Common myeloid progenitor, CD34-positive (primary cell): ENCODE results near the gene CD2AP.

ENCODE experiments used
- CTCF ChIA-PET: fragments of 350-600 bp; sonication (Branson Sonifier 250); formaldehyde crosslinking; loops from one replicate; lab custom pipeline; 2021; ENCODE audit warnings: antibody characterized with exemption; lab: Charles Lee
- POLR2A ChIA-PET: fragments of 350-600 bp; sonication (Branson Sonifier 250); formaldehyde crosslinking; loops from one replicate; lab custom pipeline; 2021; ENCODE audit warnings: antibody characterized with exemption; lab: Charles Lee
- DNase-seq, 3 donors: peaks; one replicate each; pipeline versions ENCODE4 v3.0.0 to v3.0.0-alpha.2; 2013
- H3K27ac ChIP-seq, 2 experiments: 1 replicate in 1 of 2; 2 replicates in 1 of 2; pipeline ENCODE4 v1.7.0; 2013; ENCODE audit warnings: inconsistent platforms in 2 of 2, low read length in 2 of 2, mild to moderate bottlenecking in 2 of 2, low read depth in 1 of 2, moderate library complexity in 1 of 2; ENCODE audit not compliant: severe bottlenecking in 2 of 2, insufficient read depth in 1 of 2, poor library complexity in 1 of 2
- H3K27me3 ChIP-seq, 5 experiments: replicated peaks in 2 of 5; 1 replicate in 3 of 5; 2 replicates in 2 of 5; pipeline versions ENCODE4 v1.6.1 to v1.7.0; 2013; ENCODE audit warnings: low read length in 4 of 5, mild to moderate bottlenecking in 2 of 5, moderate library complexity in 2 of 5, inconsistent platforms in 1 of 5; ENCODE audit not compliant: insufficient read depth in 5 of 5, control insufficient read depth in 4 of 5
- H3K36me3 ChIP-seq, 4 experiments: 1 replicate in 2 of 4; 2 replicates in 2 of 4; pipeline versions ENCODE4 v1.6.1 to v1.7.0; 2013; ENCODE audit warnings: low read length in 3 of 4, control low read depth in 1 of 4, mild to moderate bottlenecking in 1 of 4; ENCODE audit not compliant: control insufficient read depth in 4 of 4, insufficient read depth in 4 of 4
- H3K4me1 ChIP-seq, 4 experiments: 1 replicate in 3 of 4; 2 replicates in 1 of 4; pipeline versions ENCODE4 v1.6.1 to v1.7.1; 2013; ENCODE audit warnings: low read length in 3 of 4, mild to moderate bottlenecking in 3 of 4, control low read depth in 1 of 4, inconsistent platforms in 1 of 4, moderate library complexity in 1 of 4; ENCODE audit not compliant: control insufficient read depth in 4 of 4, insufficient read depth in 4 of 4; ENCODE audit errors: control extremely low read depth in 1 of 4
- H3K4me3 ChIP-seq, 7 experiments: 1 replicate in 4 of 7; 2 replicates in 3 of 7; pipeline versions ENCODE4 v1.5.1 to v1.7.0; 2013; ENCODE audit warnings: mild to moderate bottlenecking in 7 of 7, low read length in 6 of 7, moderate library complexity in 6 of 7, inconsistent platforms in 2 of 7, low read depth in 2 of 7, control low read depth in 1 of 7; ENCODE audit not compliant: insufficient read depth in 4 of 7, control insufficient read depth in 1 of 7; ENCODE audit errors: extremely low read depth in 1 of 7
- H3K9me3 ChIP-seq, 5 experiments: 1 replicate in 4 of 5; 2 replicates in 1 of 5; pipeline versions ENCODE4 v1.6.1 to v1.7.1; 2013; ENCODE audit warnings: low read length in 4 of 5, mild to moderate bottlenecking in 2 of 5, inconsistent platforms in 1 of 5, low read depth in 1 of 5, moderate library complexity in 1 of 5; ENCODE audit not compliant: control insufficient read depth in 4 of 5, insufficient read depth in 2 of 5; ENCODE audit errors: control extremely low read depth in 1 of 5
- WGBS: methylation state at CpG from one replicate; pipeline ENCODE4 v1.1.5; 2013; ENCODE audit not compliant: insufficient coverage; 5-methylcytosine and 5-hydroxymethylcytosine counted together

Gene CD2AP

DNA sequence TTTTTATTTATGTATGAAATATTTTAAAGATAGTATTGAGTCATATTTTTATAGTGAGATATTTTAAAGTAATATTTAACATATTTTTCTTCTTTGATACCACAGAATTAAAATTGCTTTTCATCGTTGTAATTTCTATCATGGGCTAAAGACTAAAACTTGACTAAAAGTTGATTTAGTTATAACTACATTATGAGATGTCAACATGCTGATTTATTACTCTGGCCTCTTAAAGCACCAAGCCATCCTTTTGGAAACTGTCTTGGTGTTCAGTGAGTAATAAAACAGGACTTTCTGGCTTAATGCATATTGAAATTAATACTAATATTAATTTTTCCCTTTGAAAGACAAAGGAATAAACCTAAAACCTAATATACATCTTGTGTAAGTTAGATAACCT is 125.6 kb downstream of the CD2AP start:
- Histone ChIP-seq H3K27me3 (no peaks in the 10 kb centered on the region), H3K4me1 (no peaks in the 10 kb centered on the region), H3K9me3 (no peaks in the 10 kb centered on the region), H3K4me3 (no peak overlapping the region), H3K36me3 (peaks cover 6 to 25% (median 19%) of the 10 kb centered on the region in 4 experiments), H3K27ac (no peak overlapping the region)
- no peak for DNase-seq
- WGBS, result no CpG with 5 or more reads among the region's 1 CpG
- CTCF ChIA-PET, result interaction anchor here (0.5 kb wide), 1 partner anchor 882 kb away, joined by 3 read pairs; no protein-coding TSS in a partner anchor
- POLR2A ChIA-PET, result no interaction called here

DNA sequence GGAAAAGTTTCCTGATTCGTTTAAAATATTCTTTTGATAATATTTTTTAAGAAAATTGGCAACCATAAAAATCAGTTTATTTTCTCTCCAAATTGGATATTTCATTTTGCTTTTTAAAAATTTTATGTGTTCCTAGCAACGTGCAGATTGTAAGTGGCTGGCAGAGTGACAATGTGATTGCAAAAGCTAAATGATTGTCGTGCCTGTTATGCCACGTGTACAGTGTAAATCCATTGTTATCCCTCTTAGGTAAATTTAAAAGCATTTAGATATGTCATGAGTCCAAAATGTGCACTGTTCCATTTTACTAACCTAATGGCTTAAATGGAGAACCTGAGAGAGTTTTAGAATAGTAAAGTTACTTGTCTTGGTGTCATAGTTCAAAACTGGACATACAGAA is 126.4 kb downstream of the CD2AP start:
- Histone ChIP-seq H3K9me3 (no peaks in the 10 kb centered on the region), H3K4me3 (no peak overlapping the region), H3K4me1 (no peaks in the 10 kb centered on the region), H3K36me3 (peaks cover 11 to 24% (median 19%) of the 10 kb centered on the region in 4 experiments), H3K27ac (no peak overlapping the region), H3K27me3 (no peaks in the 10 kb centered on the region)
- no CpG with 5 or more reads among the region's 4 CpGs for WGBS
- DNase-seq, result no peak
- ChIA-PET CTCF (no interaction called here), POLR2A (no interaction called here)

DNA sequence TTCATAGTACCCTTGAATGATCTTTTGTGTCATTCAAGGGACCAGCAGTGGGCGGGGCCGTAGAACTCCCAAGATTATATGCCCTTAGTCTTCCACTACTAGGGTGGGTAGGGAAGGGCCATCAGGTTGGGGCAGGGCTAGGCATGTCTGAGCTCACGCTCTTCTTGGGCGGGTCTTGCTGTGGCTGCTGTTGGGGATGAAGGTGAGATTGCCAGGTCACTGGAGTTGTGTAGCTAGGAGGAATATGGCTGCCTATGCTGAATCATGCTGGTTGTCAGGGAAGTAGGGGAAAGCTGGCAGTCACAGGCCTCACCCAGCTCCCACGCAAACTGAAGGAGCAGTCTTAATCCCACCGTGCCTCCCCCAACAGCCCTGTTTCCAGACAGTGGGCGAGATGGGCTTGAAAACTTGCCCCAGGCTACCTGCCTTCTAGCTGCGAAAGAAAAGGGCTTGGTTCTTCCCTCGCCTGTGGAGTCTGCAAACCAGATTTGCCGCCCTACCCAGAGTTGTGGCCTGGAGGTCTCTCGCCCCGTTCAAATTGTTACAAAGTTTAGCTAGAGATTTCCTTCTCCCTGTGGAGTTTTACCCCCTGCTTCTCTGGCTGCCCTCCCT is 144.4 kb downstream of the CD2AP start:
- Histone ChIP-seq H3K4me1 (no peaks in the 10 kb centered on the region), H3K4me3 (no peak overlapping the region), H3K36me3 (peaks cover 15 to 40% (median 19%) of the 10 kb centered on the region in 4 experiments), H3K9me3 (peaks cover 0 to 7% (median 0%) of the 10 kb centered on the region in 5 experiments), H3K27me3 (no peaks in the 10 kb centered on the region), H3K27ac (no peak overlapping the region)
- 96% methylated on average over 8 of the region's 12 CpGs for WGBS
- no peak for DNase-seq
- ChIA-PET CTCF (interaction anchor here (0.9 kb wide), 1 partner anchor 12 kb away, joined by 3 read pairs; no protein-coding TSS in a partner anchor), POLR2A (no interaction called here)

DNA sequence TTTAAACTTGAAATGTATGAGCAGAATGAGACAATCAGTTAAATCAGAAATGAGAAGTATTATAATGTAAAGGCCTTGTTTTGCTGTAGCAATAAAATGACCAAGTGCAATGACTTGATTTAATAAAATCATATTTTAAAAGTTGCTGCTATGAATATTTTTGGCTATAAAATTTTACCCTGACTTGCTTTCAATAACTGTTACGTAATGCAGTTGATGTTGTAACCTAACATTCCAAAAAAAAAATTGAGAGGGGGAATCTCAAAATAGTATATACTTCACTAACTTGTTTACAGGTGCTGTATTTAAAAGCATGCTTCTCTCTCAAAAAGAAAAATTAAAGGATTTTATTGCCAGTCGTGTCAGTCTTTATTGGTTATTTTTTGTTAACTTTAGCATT is 149.2 kb downstream of the CD2AP start:
- POLR2A ChIA-PET, result interaction anchor here (0.6 kb wide), 1 partner anchor 43 kb away, joined by 4 read pairs; no protein-coding TSS in a partner anchor
- Histone ChIP-seq H3K4me1 (peaks cover 0 to 4% (median 0%) of the 10 kb centered on the region in 4 experiments), H3K36me3 (peaks cover 2 to 16% (median 8%) of the 10 kb centered on the region in 4 experiments), H3K27me3 (no peaks in the 10 kb centered on the region), H3K9me3 (no peaks in the 10 kb centered on the region), H3K27ac (no peak overlapping the region), H3K4me3 (no peak overlapping the region)
- DNase-seq, result no peak
- CTCF ChIA-PET, result no interaction called here
- WGBS, result no CpG with 5 or more reads among the region's 2 CpGs

DNA sequence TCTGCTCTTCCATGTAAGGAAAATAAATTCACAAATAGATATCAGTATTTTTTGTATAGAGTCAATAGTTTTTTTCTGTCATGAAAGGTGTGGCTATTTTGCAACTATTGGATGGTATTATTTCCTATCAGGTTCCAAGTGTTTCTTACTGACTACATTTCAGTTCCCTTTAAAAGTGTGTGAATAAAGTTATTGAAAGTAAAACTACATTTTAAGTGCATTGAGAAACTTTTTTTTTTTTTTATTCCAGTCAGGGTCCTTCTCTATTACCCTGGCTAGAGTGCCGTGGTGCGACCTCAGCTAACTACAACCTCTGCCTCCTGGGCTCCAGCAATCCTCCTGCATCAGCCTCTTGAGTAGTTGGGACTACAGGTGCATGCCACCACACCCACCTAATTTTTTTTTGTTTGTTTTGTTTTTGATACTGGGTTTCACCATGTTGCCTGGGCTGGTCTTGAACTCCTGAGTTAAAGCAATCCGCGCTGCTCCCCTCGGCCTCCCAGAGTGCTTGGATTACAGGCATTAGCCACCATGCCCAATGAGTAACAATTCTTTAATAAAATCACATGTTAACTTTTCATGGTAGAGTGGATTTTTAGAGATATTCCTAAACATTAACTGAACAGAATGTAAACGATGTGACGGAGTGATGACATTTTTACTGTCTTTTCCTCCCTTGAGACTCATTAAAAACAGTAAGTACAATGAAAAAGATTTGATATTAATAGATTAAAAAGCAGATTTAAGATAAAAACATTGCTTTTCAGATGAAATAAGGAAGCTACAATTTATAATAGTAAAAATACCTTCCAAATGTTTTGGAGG is 151.1 kb downstream of the CD2AP start:
- H3K9me3 ChIP-seq, result no peaks in the 10 kb centered on the region
- H3K4me1 ChIP-seq, result peaks cover 0 to 5% (median 0%) of the 10 kb centered on the region in 4 experiments
- CTCF ChIA-PET, result interaction anchor here (1.2 to 1.3 kb wide), 2 partner anchors 105 to 143 kb away, joined by 4 to 5 read pairs; no protein-coding TSS in a partner anchor
- peaks cover 0 to 3% (median 1%) of the 10 kb centered on the region in 4 experiments for H3K36me3 ChIP-seq
- no peaks in the 10 kb centered on the region for H3K27me3 ChIP-seq
- no peak overlapping the region for H3K4me3 ChIP-seq
- no peak for DNase-seq
- no peak overlapping the region for H3K27ac ChIP-seq
- POLR2A ChIA-PET, result no interaction called here
- no CpG with 5 or more reads among the region's 7 CpGs for WGBS

DNA sequence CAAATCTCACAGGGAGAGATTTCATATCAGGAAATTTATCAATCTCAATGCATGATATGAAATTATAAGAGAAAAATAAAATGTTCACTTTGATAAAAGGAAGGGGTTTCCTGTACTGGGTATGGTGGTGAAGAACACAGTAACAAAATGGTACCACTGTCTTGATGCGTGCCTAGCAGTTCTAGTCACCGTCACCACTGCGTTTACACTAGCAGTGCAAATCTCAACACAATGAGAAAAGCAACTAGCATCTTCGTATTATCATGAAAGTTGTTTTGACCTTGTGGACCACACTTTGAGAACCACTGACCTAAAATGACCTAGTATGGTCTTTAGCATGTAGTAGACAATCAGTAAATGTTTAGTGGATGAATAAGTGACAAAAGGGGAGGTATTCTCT is 152.4 kb downstream of the CD2AP start:
- Histone ChIP-seq H3K27me3 (peaks cover 0 to 2% (median 0%) of the 10 kb centered on the region in 5 experiments), H3K9me3 (no peaks in the 10 kb centered on the region), H3K4me1 (peaks cover 0 to 5% (median 0%) of the 10 kb centered on the region in 4 experiments), H3K36me3 (peaks cover 0 to 2% (median 0%) of the 10 kb centered on the region in 4 experiments), H3K27ac (no peak overlapping the region), H3K4me3 (no peak overlapping the region)
- DNase-seq, result no peak
- POLR2A ChIA-PET, result no interaction called here
- no CpG with 5 or more reads among the region's 4 CpGs for WGBS
- CTCF ChIA-PET, result interaction anchor here (0.9 to 6.1 kb wide), 7 partner anchors 13 to 153 kb away, joined by 3 to 73 read pairs (median 5); no protein-coding TSS in a partner anchor
